H9 (cell line): ENCODE results near the gene MBNL1. TPM values are rescaled to one million over a fixed set of nuclear protein-coding genes. Genes with fewer than 3 reads are reported as not detected.

Experiments used
- DNase-seq: peaks from one replicate; pipeline ENCODE4 v3.0.0-alpha.2; 2017
- H2AFZ ChIP-seq: one replicate; pipeline ENCODE4 v1.6.1; 2013; ENCODE audit warnings: mild to moderate bottlenecking, low read length, control low read depth, moderate library complexity
- H2AK5ac ChIP-seq: 2 replicates; pipeline ENCODE4 v1.6.1; 2013; ENCODE audit warnings: low read length, control low read depth, mixed read lengths; ENCODE audit not compliant: insufficient read length
- H2BK120ac ChIP-seq: one replicate; pipeline ENCODE4 v1.6.1; 2013; ENCODE audit warnings: low read depth, mild to moderate bottlenecking, low read length, control low read depth, inconsistent platforms; ENCODE audit not compliant: poor library complexity, severe bottlenecking
- H2BK12ac ChIP-seq: 2 replicates; pipeline ENCODE4 v1.6.1; 2013; ENCODE audit warnings: low read length, control low read depth, mixed read lengths, low read depth; ENCODE audit not compliant: insufficient read length
- H2BK15ac ChIP-seq: 2 replicates; pipeline ENCODE4 v1.6.1; 2013; ENCODE audit warnings: low read depth, low read length, control low read depth
- H2BK20ac ChIP-seq: one replicate; pipeline ENCODE4 v1.6.1; 2013; ENCODE audit warnings: low read depth, mild to moderate bottlenecking, low read length, control low read depth, inconsistent platforms; ENCODE audit not compliant: poor library complexity, severe bottlenecking
- H2BK5ac ChIP-seq: 2 replicates; pipeline ENCODE4 v1.6.1; 2013; ENCODE audit warnings: low read length, control low read depth, mixed read lengths; ENCODE audit not compliant: insufficient read length
- H3K14ac ChIP-seq: 2 replicates; pipeline ENCODE4 v1.6.1; 2013; ENCODE audit warnings: low read length, control low read depth; ENCODE audit not compliant: insufficient read depth
- H3K18ac ChIP-seq: 2 replicates; pipeline ENCODE4 v1.6.1; 2013; ENCODE audit warnings: low read depth, mild to moderate bottlenecking, mixed read lengths, low read length, control low read depth; ENCODE audit not compliant: insufficient read length
- H3K23ac ChIP-seq: 2 replicates; pipeline ENCODE4 v1.6.1; 2013; ENCODE audit warnings: low read length, control low read depth, mixed read lengths, low read depth; ENCODE audit not compliant: insufficient read length
- H3K23me2 ChIP-seq: 2 replicates; pipeline ENCODE4 v1.6.1; 2013; ENCODE audit warnings: low read depth, mild to moderate bottlenecking, mixed read lengths, low read length, control low read depth; ENCODE audit not compliant: insufficient read length, poor library complexity, severe bottlenecking
- H3K27ac ChIP-seq: 2 replicates; pipeline ENCODE4 v1.5.1; 2013; ENCODE audit warnings: low read length, control low read depth, mixed read lengths, low read depth; ENCODE audit not compliant: insufficient read length
- H3K27me3 ChIP-seq: 2 replicates; pipeline ENCODE4 v1.6.1; 2013; ENCODE audit warnings: low read length, control low read depth, inconsistent platforms; ENCODE audit not compliant: insufficient read depth
- H3K4ac ChIP-seq: 2 replicates; pipeline ENCODE4 v1.6.1; 2013; ENCODE audit warnings: low read depth, mild to moderate bottlenecking, control low read depth, inconsistent platforms, low read length, moderate library complexity
- H3K4me1 ChIP-seq: 2 replicates; pipeline ENCODE4 v1.6.1; 2013; ENCODE audit warnings: low read length, control low read depth, inconsistent platforms; ENCODE audit not compliant: insufficient read depth
- H3K4me2 ChIP-seq: 2 replicates; pipeline ENCODE4 v1.6.1; 2013; ENCODE audit warnings: low read length, control low read depth, mixed read lengths; ENCODE audit not compliant: insufficient read length, insufficient read depth
- H3K56ac ChIP-seq: 2 replicates; pipeline ENCODE4 v1.6.1; 2013; ENCODE audit warnings: low read depth, mild to moderate bottlenecking, mixed read lengths, low read length, control low read depth; ENCODE audit not compliant: insufficient read length
- H3K79me1 ChIP-seq: 2 replicates; pipeline ENCODE4 v1.6.1; 2013; ENCODE audit warnings: low read depth, mild to moderate bottlenecking, moderate library complexity, low read length, control low read depth, inconsistent platforms; ENCODE audit not compliant: insufficient read depth, poor library complexity, severe bottlenecking
- H3K79me2 ChIP-seq: 2 replicates; pipeline ENCODE4 v1.6.1; 2013; ENCODE audit warnings: low read length, control low read depth, inconsistent platforms; ENCODE audit not compliant: insufficient read depth
- H3K9ac ChIP-seq: 2 replicates; pipeline ENCODE4 v1.6.1; 2013; ENCODE audit warnings: low read length, control low read depth, mixed read lengths; ENCODE audit not compliant: insufficient read length; ENCODE audit errors: extremely low read depth
- H3K9me3 ChIP-seq: one replicate; pipeline ENCODE4 v1.6.1; 2013; ENCODE audit warnings: low read depth, low read length, inconsistent platforms; ENCODE audit not compliant: control insufficient read depth
- H3T11ph ChIP-seq: one replicate; pipeline ENCODE4 v1.6.1; 2013; ENCODE audit warnings: mild to moderate bottlenecking, low read length, control low read depth, inconsistent platforms
- H4K20me1 ChIP-seq: one replicate; pipeline ENCODE4 v1.6.1; 2013; ENCODE audit not compliant: control insufficient read depth, insufficient read length, insufficient read depth
- H4K5ac ChIP-seq: 2 replicates; pipeline ENCODE4 v1.6.1; 2013; ENCODE audit warnings: low read depth, mild to moderate bottlenecking, mixed read lengths, low read length, control low read depth; ENCODE audit not compliant: insufficient read length
- H4K8ac ChIP-seq: replicated peaks from 2 replicates; pipeline ENCODE4 v1.6.1; 2013; ENCODE audit warnings: low read length, control low read depth, mixed read lengths, low read depth; ENCODE audit not compliant: insufficient read length
- H4K91ac ChIP-seq: 2 replicates; pipeline ENCODE4 v1.6.1; 2013; ENCODE audit warnings: low read depth, mild to moderate bottlenecking, moderate library complexity, mixed read lengths, low read length, control low read depth; ENCODE audit not compliant: insufficient read length
- H3K27ac Mint-ChIP-seq, 3 experiments: 2 replicates in 2 of 3; 3 replicates in 1 of 3; pipeline ENCODE4 v1.8.0; 2020 to 2021; ENCODE audit warnings: mixed read lengths in 3 of 3, mild to moderate bottlenecking in 1 of 3, moderate library complexity in 1 of 3
- H3K27me3 Mint-ChIP-seq: 2 replicates; pipeline ENCODE4 v1.8.0; 2021; ENCODE audit warnings: low read depth, mild to moderate bottlenecking, moderate library complexity, mixed read lengths
- H3K36me3 Mint-ChIP-seq, 3 experiments: 2 replicates in 2 of 3; 3 replicates in 1 of 3; pipeline ENCODE4 v1.8.0; 2020 to 2021; ENCODE audit warnings: low read depth in 3 of 3, mixed read lengths in 3 of 3; ENCODE audit not compliant: insufficient read depth in 1 of 3
- H3K4me1 Mint-ChIP-seq, 2 experiments: 2 replicates each; pipeline ENCODE4 v1.8.0; 2020; ENCODE audit warnings: mixed read lengths in 2 of 2
- H3K4me3 Mint-ChIP-seq, 2 experiments: 2 replicates in 1 of 2; 3 replicates in 1 of 2; pipeline ENCODE4 v1.8.0; 2020 to 2021; ENCODE audit warnings: mild to moderate bottlenecking in 2 of 2, mixed read lengths in 2 of 2, moderate library complexity in 1 of 2
- H3K9me3 Mint-ChIP-seq, 2 experiments: 2 replicates in 1 of 2; 3 replicates in 1 of 2; pipeline ENCODE4 v1.8.0; 2020; ENCODE audit warnings: mild to moderate bottlenecking in 2 of 2, mixed read lengths in 2 of 2, moderate library complexity in 1 of 2
- CTCF ChIP-seq: fragments of 200-600 bp; sonication (generic); conservative IDR thresholded peaks from 3 replicates; pipeline ENCODE4 v1.8.0; 2021; ENCODE audit warnings: antibody characterized with exemption, mild to moderate bottlenecking
- WGBS: extraction: QIAGEN DNeasy Blood & Tissue Kit; methylation state at CpG from one replicate; pipeline ENCODE4 v1.1.7; 2013; ENCODE audit warnings: missing lambda C conversion rate, low lambda C conversion rate, mixed read lengths; ENCODE audit not compliant: insufficient read length; ENCODE audit errors: extremely low coverage; 5-methylcytosine and 5-hydroxymethylcytosine counted together
- total RNA-seq: library from RNA; stranded (reverse); gene quantifications from 2 replicates; pipeline ENCODE4 v1.2.1, GENCODE V29; 2021

The MBNL1 gene
- total RNA-seq, 1 experiment from 2014 or later, result 14.9 TPM

- H4K5ac ChIP-seq, result no peak overlapping the region
- H3K27ac ChIP-seq, result no peak overlapping the region
- no peak overlapping the region for H3K14ac ChIP-seq
- H3K56ac ChIP-seq, result no peak overlapping the region
- no peak overlapping the region for H4K8ac ChIP-seq
- H3K4me1 ChIP-seq, result peaks cover 10% of the 10 kb centered on the region; the same call in 1 of the 2 replicates
- H2BK12ac ChIP-seq, result no peak overlapping the region
- H3K9me3 ChIP-seq, result no peaks in the 10 kb centered on the region
- no peaks in the 10 kb centered on the region for H4K20me1 ChIP-seq
- DNase-seq, result no peak
- H3K79me2 ChIP-seq, result peaks cover 2% of the 10 kb centered on the region; the same call in 1 of the 2 replicates
- no peak overlapping the region for H3T11ph ChIP-seq
- no peaks in the 10 kb centered on the region for H3K27me3 ChIP-seq
- WGBS, result no CpG with 5 or more reads among the region's 5 CpGs
- no peak overlapping the region for H3K9ac ChIP-seq
- no peak overlapping the region for H2AFZ ChIP-seq
- no peak overlapping the region for H3K23ac ChIP-seq
- no peak overlapping the region for H2BK5ac ChIP-seq
- no peaks in the 10 kb centered on the region for H3K23me2 ChIP-seq
- H3K18ac ChIP-seq, result no peak overlapping the region
- no peaks in the 10 kb centered on the region for H3K79me1 ChIP-seq
- H2AK5ac ChIP-seq, result no peak overlapping the region
- H3K4me1 Mint-ChIP-seq, result peaks cover 39 to 42% of the 10 kb centered on the region in 2 experiments
- H2BK20ac ChIP-seq, result no peak overlapping the region
- no peak overlapping the region for H2BK15ac ChIP-seq
- H3K36me3 Mint-ChIP-seq, result no peaks in the 10 kb centered on the region; a peak in 1 of 7 replicates
- H3K4ac ChIP-seq, result no peak overlapping the region
- TF ChIP-seq CTCF, result no peak
- H3K27ac Mint-ChIP-seq, result peak overlapping the region; percentile 7 to 23 (median 18); a peak in 5 of 7 replicates
- no peak overlapping the region for H2BK120ac ChIP-seq
- no peaks in the 10 kb centered on the region for H3K9me3 Mint-ChIP-seq
- no peak overlapping the region for H3K4me2 ChIP-seq
- no peak overlapping the region for H4K91ac ChIP-seq
- no peak overlapping the region for H3K4me3 Mint-ChIP-seq
- H3K27me3 Mint-ChIP-seq, result no peaks in the 10 kb centered on the region
Measured at GRCh38 chr3:152402695-152403451, 134.1 kb downstream of the MBNL1 start.
